ENCODE measurements around the gene ARHGEF1.

Gene ARHGEF1

DNA sequence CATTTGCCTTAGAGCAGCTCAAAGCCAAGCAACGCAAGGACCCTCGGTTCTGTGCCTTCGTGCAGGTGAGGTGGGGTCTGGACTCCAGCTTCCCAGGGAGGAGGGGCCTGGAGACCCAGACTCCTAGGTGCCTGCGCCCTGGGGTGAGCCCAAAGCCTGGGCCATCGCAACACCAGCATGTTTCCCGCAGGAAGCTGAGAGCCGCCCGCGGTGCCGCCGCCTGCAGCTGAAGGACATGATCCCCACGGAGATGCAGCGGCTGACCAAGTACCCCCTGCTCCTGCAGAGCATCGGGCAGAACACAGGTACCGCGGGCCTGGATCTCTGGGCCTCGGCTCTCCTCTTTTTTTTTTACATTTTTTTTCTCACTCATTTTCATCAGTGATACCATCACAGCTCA, 19.6 kb downstream of the ARHGEF1 start:
- no peak overlapping the region for H3K4me2 ChIP-seq (ENCODE audit: low read depth, low read length, poor library complexity, severe bottlenecking)
- H3K4me3 ChIP-seq (ENCODE audit: low read length, poor library complexity, severe bottlenecking), result no peak overlapping the region
- no peaks in the 10 kb centered on the region for H4K20me1 ChIP-seq (ENCODE audit: insufficient read depth, low read length, poor library complexity, severe bottlenecking)
- H3K9ac ChIP-seq (ENCODE audit: low read depth, low read length, poor library complexity, severe bottlenecking), result no peak overlapping the region
- no peaks in the 10 kb centered on the region for H3K27me3 ChIP-seq (ENCODE audit: insufficient read depth, low read length, poor library complexity, severe bottlenecking)
- H3K79me2 ChIP-seq (ENCODE audit: insufficient read depth, low read length), result no peaks in the 10 kb centered on the region
- H2AFZ ChIP-seq (ENCODE audit: low read length), result no peak overlapping the region
- TF ChIP-seq, protein P1, sequence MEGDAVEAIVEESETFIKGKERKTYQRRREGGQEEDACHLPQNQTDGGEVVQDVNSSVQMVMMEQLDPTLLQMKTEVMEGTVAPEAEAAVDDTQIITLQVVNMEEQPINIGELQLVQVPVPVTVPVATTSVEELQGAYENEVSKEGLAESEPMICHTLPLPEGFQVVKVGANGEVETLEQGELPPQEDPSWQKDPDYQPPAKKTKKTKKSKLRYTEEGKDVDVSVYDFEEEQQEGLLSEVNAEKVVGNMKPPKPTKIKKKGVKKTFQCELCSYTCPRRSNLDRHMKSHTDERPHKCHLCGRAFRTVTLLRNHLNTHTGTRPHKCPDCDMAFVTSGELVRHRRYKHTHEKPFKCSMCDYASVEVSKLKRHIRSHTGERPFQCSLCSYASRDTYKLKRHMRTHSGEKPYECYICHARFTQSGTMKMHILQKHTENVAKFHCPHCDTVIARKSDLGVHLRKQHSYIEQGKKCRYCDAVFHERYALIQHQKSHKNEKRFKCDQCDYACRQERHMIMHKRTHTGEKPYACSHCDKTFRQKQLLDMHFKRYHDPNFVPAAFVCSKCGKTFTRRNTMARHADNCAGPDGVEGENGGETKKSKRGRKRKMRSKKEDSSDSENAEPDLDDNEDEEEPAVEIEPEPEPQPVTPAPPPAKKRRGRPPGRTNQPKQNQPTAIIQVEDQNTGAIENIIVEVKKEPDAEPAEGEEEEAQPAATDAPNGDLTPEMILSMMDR (conservative IDR thresholded peaks at IDR 0.05; ENCODE audit: low read length), result no peak
- no peak for TF ChIP-seq EZH2phosphoT487 (IDR thresholded peaks at IDR 0.05; ENCODE audit: borderline replicate concordance)
- H3K36me3 ChIP-seq (ENCODE audit: insufficient read depth, low read length), result peaks cover 78% of the 10 kb centered on the region; the same call in 1 of the 2 replicates
- no peaks in the 10 kb centered on the region for H3K4me1 ChIP-seq (ENCODE audit: insufficient read depth, low read length, poor library complexity, severe bottlenecking)
- no peaks in the 10 kb centered on the region for H3F3A ChIP-seq (ENCODE audit: low read depth)
- H3K9me2 ChIP-seq (replicated peaks; ENCODE audit: low read depth, low read length), result no peaks in the 10 kb centered on the region
- no peaks in the 10 kb centered on the region for H3K9me3 ChIP-seq (ENCODE audit: insufficient read depth, low read depth, low read length)

- TF ChIP-seq, protein P1 (conservative IDR thresholded peaks at IDR 0.05; ENCODE audit: low read length), result no peak
- TF ChIP-seq EZH2phosphoT487 (IDR thresholded peaks at IDR 0.05; ENCODE audit: borderline replicate concordance), result no peak
- Histone ChIP-seq H3K9me3 (ENCODE audit: insufficient read depth, low read depth, low read length) (no peaks in the 10 kb centered on the region), H3F3A (ENCODE audit: low read depth) (no peaks in the 10 kb centered on the region), H3K4me1 (ENCODE audit: insufficient read depth, low read length, poor library complexity, severe bottlenecking) (no peaks in the 10 kb centered on the region), H2AFZ (ENCODE audit: low read length) (no peak overlapping the region), H4K20me1 (ENCODE audit: insufficient read depth, low read length, poor library complexity, severe bottlenecking) (no peaks in the 10 kb centered on the region), H3K36me3 (ENCODE audit: insufficient read depth, low read length) (peaks cover 72% of the 10 kb centered on the region; the same call in 1 of the 2 replicates), H3K27me3 (ENCODE audit: insufficient read depth, low read length, poor library complexity, severe bottlenecking) (no peaks in the 10 kb centered on the region), H3K4me2 (ENCODE audit: low read depth, low read length, poor library complexity, severe bottlenecking) (no peak overlapping the region), H3K4me3 (ENCODE audit: low read length, poor library complexity, severe bottlenecking) (no peak overlapping the region), H3K79me2 (ENCODE audit: insufficient read depth, low read length) (no peaks in the 10 kb centered on the region), H3K9me2 (replicated peaks; ENCODE audit: low read depth, low read length) (no peaks in the 10 kb centered on the region), H3K9ac (ENCODE audit: low read depth, low read length, poor library complexity, severe bottlenecking) (no peak overlapping the region)
These were observed 20.4 kb downstream of the ARHGEF1 start for GRCh38 chr19:41903193-41903953.

GRCh38 chr19:41904118-41904870, 21.3 kb downstream of the ARHGEF1 start:
- no peaks in the 10 kb centered on the region for H4K20me1 ChIP-seq (ENCODE audit: insufficient read depth, low read length, poor library complexity, severe bottlenecking)
- H3K4me3 ChIP-seq (ENCODE audit: low read length, poor library complexity, severe bottlenecking), result no peak overlapping the region
- H3F3A ChIP-seq (ENCODE audit: low read depth), result no peaks in the 10 kb centered on the region
- no peaks in the 10 kb centered on the region for H3K79me2 ChIP-seq (ENCODE audit: insufficient read depth, low read length)
- H3K27me3 ChIP-seq (ENCODE audit: insufficient read depth, low read length, poor library complexity, severe bottlenecking), result no peaks in the 10 kb centered on the region
- H3K36me3 ChIP-seq (ENCODE audit: insufficient read depth, low read length), result peaks cover 65% of the 10 kb centered on the region; the same call in 1 of the 2 replicates
- H3K9me3 ChIP-seq (ENCODE audit: insufficient read depth, low read depth, low read length), result no peaks in the 10 kb centered on the region
- TF ChIP-seq, protein P1 (conservative IDR thresholded peaks at IDR 0.05; ENCODE audit: low read length), result no peak
- TF ChIP-seq EZH2phosphoT487 (IDR thresholded peaks at IDR 0.05; ENCODE audit: borderline replicate concordance), result no peak
- no peak overlapping the region for H2AFZ ChIP-seq (ENCODE audit: low read length)
- no peaks in the 10 kb centered on the region for H3K4me1 ChIP-seq (ENCODE audit: insufficient read depth, low read length, poor library complexity, severe bottlenecking)
- H3K9me2 ChIP-seq (replicated peaks; ENCODE audit: low read depth, low read length), result no peaks in the 10 kb centered on the region
- no peak overlapping the region for H3K9ac ChIP-seq (ENCODE audit: low read depth, low read length, poor library complexity, severe bottlenecking)
- no peak overlapping the region for H3K4me2 ChIP-seq (ENCODE audit: low read depth, low read length, poor library complexity, severe bottlenecking)
